GM13977 (cell line): Measurements from ENCODE around the gene IL19.

ENCODE experiments used
- DNase-seq: peaks from one replicate; pipeline ENCODE4 v3.0.0; 2012; ENCODE audit warnings: low spot score
- CTCF ChIP-seq: IDR thresholded peaks from 2 replicates; pipeline ENCODE4 v1.5.1; 2012; ENCODE audit warnings: mild to moderate bottlenecking, control low read depth; ENCODE audit not compliant: insufficient read depth; ENCODE audit errors: extremely low read depth, missing control alignments
- in situ Hi-C: fragments of 300-500 bp; cut with MboI; formaldehyde crosslinking; loops from one replicate; pipeline ENCODE4 v1.12.0; 2022; ENCODE audit warnings: low sequenced_read_pairs, low pct_unique_long_range_greater_than_20kb, mixed read lengths, inconsistent platforms; ENCODE audit not compliant: unreplicated experiment

IL19 gene

GRCh38 chr1:206738370-206739366, 31.9 kb upstream of the IL19 start:
- peak; percentile 31 for DNase-seq
- in situ Hi-C loops = loop anchor here (5.0 kb wide), 2 partner anchors 69 to 174 kb away; no protein-coding TSS in a partner anchor
- peak; percentile 34 for TF ChIP-seq CTCF

GRCh38 chr1:206739411-206740076, 31.0 kb upstream of the IL19 start:
- in situ Hi-C loops = loop anchor here (5.0 kb wide), 2 partner anchors 68 to 173 kb away; no protein-coding TSS in a partner anchor
- peak; percentile 84 for DNase-seq
- no peak for TF ChIP-seq CTCF

GRCh38 chr1:206741142-206741701, 29.4 kb upstream of the IL19 start:
- no peak for TF ChIP-seq CTCF
- in situ Hi-C loops = no loop called here
- peak; percentile 17 for DNase-seq

GRCh38 chr1:206742719-206743383, 27.7 kb upstream of the IL19 start:
- in situ Hi-C loops = no loop called here
- DNase-seq = peak; percentile 44
- TF ChIP-seq CTCF = no peak

GRCh38 chr1:206744683-206745082, 25.9 kb upstream of the IL19 start:
- TF ChIP-seq CTCF = no peak
- in situ Hi-C loops = no loop called here
- no peak for DNase-seq

GRCh38 chr1:206745301-206745700, 25.3 kb upstream of the IL19 start:
- in situ Hi-C loops = no loop called here
- DNase-seq = no peak
- no peak for TF ChIP-seq CTCF
